Smooth muscle cell (in vitro differentiated cells): ENCODE results near the gene LBHD1. TPM values are rescaled to one million over a fixed set of nuclear protein-coding genes. Genes with fewer than 3 reads are reported as not detected.

Experiments
- DNase-seq: peaks from one replicate; lab custom pipeline; 2025; ENCODE audit not compliant: unreplicated experiment; lab: John Stamatoyannopoulos, UW
- H2AFZ ChIP-seq: fragments of 200-600 bp; sonication (generic); 2 replicates; pipeline ENCODE4 v1.6.0; 2016; ENCODE audit warnings: antibody characterized with exemption, low read depth, mild to moderate bottlenecking
- H3F3A ChIP-seq: fragments of 200-600 bp; sonication (generic); 2 replicates; pipeline ENCODE4 v1.6.0; 2017; ENCODE audit warnings: antibody characterized with exemption, low read depth
- H3K27ac ChIP-seq: fragments of 200-600 bp; sonication (generic); 2 replicates; pipeline ENCODE4 v1.5.1; 2016; ENCODE audit warnings: low read depth, mild to moderate bottlenecking
- H3K27me3 ChIP-seq: fragments of 200-600 bp; sonication (generic); 2 replicates; pipeline ENCODE4 v1.6.1; 2016; ENCODE audit warnings: low read depth, mild to moderate bottlenecking
- H3K36me3 ChIP-seq: fragments of 200-600 bp; sonication (generic); 2 replicates; pipeline ENCODE4 v1.5.1; 2016; ENCODE audit warnings: low read depth
- H3K4me1 ChIP-seq: fragments of 200-600 bp; sonication (generic); 2 replicates; pipeline ENCODE4 v1.5.1; 2016; ENCODE audit warnings: low read depth
- H3K4me2 ChIP-seq: fragments of 200-600 bp; sonication (generic); 2 replicates; pipeline ENCODE4 v1.6.0; 2016; ENCODE audit warnings: mild to moderate bottlenecking
- H3K4me3 ChIP-seq: fragments of 200-600 bp; sonication (generic); 2 replicates; pipeline ENCODE4 v1.5.1; 2016; ENCODE audit warnings: mild to moderate bottlenecking
- H3K79me2 ChIP-seq: fragments of 200-600 bp; sonication (generic); 2 replicates; pipeline ENCODE4 v1.6.0; 2016; ENCODE audit warnings: low read depth, mild to moderate bottlenecking
- H3K9ac ChIP-seq: fragments of 200-600 bp; sonication (generic); 2 replicates; pipeline ENCODE4 v1.6.0; 2016; ENCODE audit warnings: low read depth
- H3K9me3 ChIP-seq: fragments of 200-600 bp; sonication (generic); replicated peaks from 2 replicates; pipeline ENCODE4 v1.5.1; 2016; ENCODE audit warnings: low read depth
- H4K20me1 ChIP-seq: fragments of 200-600 bp; sonication (generic); 2 replicates; pipeline ENCODE4 v1.6.0; 2016; ENCODE audit warnings: low read depth
- CTCF ChIP-seq: fragments of 200-600 bp; sonication (generic); IDR thresholded peaks from 2 replicates; pipeline ENCODE4 v1.5.1; 2017; ENCODE audit warnings: borderline replicate concordance, mild to moderate bottlenecking, antibody characterized with exemption; ENCODE audit not compliant: insufficient read depth, poor library complexity, severe bottlenecking
- WGBS: methylation state at CpG from one replicate; pipeline ENCODE4 v1.1.7; 2016; ENCODE audit warnings: low lambda C conversion rate; 5-methylcytosine and 5-hydroxymethylcytosine counted together
- polyA plus RNA-seq: library from polyadenylated mRNA; unstranded; fragments of >200 nt; fragmentation: Nextera tagmentation; extraction: Ambion mirVana; gene quantifications from 2 replicates; pipeline ENCODE4 v1.2.1, GENCODE V29; 2016
- total RNA-seq: library from RNA; depleted of rRNA; stranded (reverse); fragments of >200 nt; gene quantifications from 2 replicates; pipeline ENCODE4 v1.2.3, GENCODE V29; 2014

LBHD1 gene
- total and polyA plus RNA-seq, 2 experiments from 2014 or later: 3.9 to 5.6 TPM

DNA sequence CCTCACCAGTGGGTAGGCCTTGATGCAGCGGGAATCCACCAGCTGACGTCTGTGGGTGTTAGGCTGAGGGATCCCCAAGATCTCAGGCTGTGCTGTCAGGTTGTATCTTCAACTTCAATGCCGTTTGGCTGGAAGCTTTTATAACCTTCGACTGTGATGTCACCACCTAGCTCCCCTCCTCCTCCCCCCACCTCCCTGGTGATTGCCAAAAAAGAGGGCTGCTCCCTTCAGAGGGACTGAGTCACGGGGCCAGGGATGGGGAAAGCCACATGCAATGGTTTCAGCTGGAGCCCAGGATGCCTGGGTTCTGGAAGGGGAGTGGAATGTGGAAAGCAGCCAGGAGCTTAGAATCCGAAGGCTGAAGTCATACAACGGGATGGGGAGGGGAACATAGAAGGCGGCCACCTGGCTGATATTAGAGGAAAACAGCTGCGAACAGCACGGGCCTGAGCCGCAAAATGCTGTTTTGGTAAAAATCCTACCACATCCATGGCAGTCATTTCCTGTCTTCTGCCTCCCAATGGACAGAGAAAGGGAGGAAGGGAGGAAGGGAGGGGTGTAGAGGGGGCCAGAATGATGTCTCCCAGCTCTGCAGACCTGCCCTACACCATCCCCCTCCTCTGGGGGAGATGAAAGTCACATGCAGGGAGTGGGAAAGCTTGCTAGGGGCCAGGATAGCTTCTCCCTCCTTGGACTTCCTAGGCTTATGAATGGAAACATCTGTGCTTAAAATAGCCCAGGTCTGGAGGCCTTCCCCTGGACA, 17.5 kb upstream of the LBHD1 start, which contains the start of gene LRRN4CL:
Gene LRRN4CL (minus strand): TSS at position 110 of the 763 bp plus-strand sequence. CDS start 1,022 bp downstream, outside the sequence.
- WGBS: 86% methylated on average over 11 of the region's 11 CpGs
- no peak within 1 kb of the TSS for H3K4me2 ChIP-seq

DNA sequence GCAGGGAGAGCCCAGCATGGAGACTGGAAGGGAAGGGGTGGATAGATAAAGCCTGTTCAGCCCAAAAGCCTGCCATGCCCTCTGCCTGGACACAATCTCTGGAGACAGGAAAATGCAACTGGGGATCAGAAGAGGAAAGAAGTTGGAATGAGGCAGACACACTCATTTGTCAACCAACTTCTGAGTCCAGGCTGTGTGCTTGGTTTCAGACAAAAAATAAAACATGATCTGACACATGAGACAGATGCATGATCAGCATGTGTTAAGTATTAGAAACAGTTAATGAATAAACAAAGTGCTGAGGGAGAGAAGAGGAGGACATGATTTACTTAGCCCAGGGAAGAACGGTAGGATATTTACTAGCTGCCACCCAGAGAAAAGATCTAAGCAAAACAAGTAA, 16.4 kb upstream of the LBHD1 start:
- Histone ChIP-seq H4K20me1 (no peaks in the 10 kb centered on the region), H3K79me2 (no peaks in the 10 kb centered on the region), H3K4me1 (no peaks in the 10 kb centered on the region), H3K36me3 (no peaks in the 10 kb centered on the region), H3K27ac (no peak overlapping the region), H3K4me2 (no peak overlapping the region), H3F3A (no peaks in the 10 kb centered on the region), H3K4me3 (no peak overlapping the region), H3K27me3 (no peaks in the 10 kb centered on the region), H3K9me3 (no peaks in the 10 kb centered on the region), H2AFZ (no peak overlapping the region), H3K9ac (no peak overlapping the region)
- TF ChIP-seq CTCF: no peak
- WGBS: 43% methylated on average over 1 of the region's 1 CpG
- no peak for DNase-seq

More for the DNA sequence above, 17.5 kb upstream of the LBHD1 start, which contains the start of gene LRRN4CL:
- Histone ChIP-seq H3K9me3 (no peaks in the 10 kb centered on the region), H2AFZ (no peak within 1 kb of the TSS), H3K9ac (no peak within 1 kb of the TSS), H3K79me2 (no peaks in the 10 kb centered on the region), H4K20me1 (no peaks in the 10 kb centered on the region), H3F3A (no peaks in the 10 kb centered on the region), H3K27ac (no peak within 1 kb of the TSS), H3K36me3 (no peaks in the 10 kb centered on the region), H3K27me3 (no peaks in the 10 kb centered on the region), H3K4me3 (no peak within 1 kb of the TSS), H3K4me1 (no peaks in the 10 kb centered on the region)
- no peak for DNase-seq
- TF ChIP-seq CTCF: no peak

GRCh38 chr11:62687508-62688396, 15.7 kb upstream of the LBHD1 start:
- Histone ChIP-seq H3K4me1 (no peaks in the 10 kb centered on the region), H3K36me3 (no peaks in the 10 kb centered on the region), H4K20me1 (no peaks in the 10 kb centered on the region), H3K4me3 (no peak overlapping the region), H3K9ac (no peak overlapping the region), H3K79me2 (no peaks in the 10 kb centered on the region), H3K27me3 (no peaks in the 10 kb centered on the region), H3K4me2 (no peak overlapping the region), H3K27ac (no peak overlapping the region), H3K9me3 (no peaks in the 10 kb centered on the region), H3F3A (no peaks in the 10 kb centered on the region), H2AFZ (no peak overlapping the region)
- no peak for DNase-seq
- 88% methylated on average over 73 of the region's 74 CpGs for WGBS
- TF ChIP-seq CTCF: no peak
